SK-N-SH treated with all-trans-retinoic acid at 6 μM for 48 hours (cell line): ENCODE measurements around the gene OR9G1.

Experiments used
- ATAC-seq: fragments of 200-7000 bp; cut with Tn5 transposase; 3 replicates; pipeline ENCODE4 v1.9.1; 2020; ENCODE audit warnings: mild to moderate bottlenecking, moderate library complexity
- ARNTL ChIP-seq: fragments of 450-650 bp; formaldehyde crosslinking; IDR thresholded peaks from 2 replicates; pipeline ENCODE4 v1.5.0; 2020; ENCODE audit warnings: low read depth, mild to moderate bottlenecking, moderate library complexity, borderline replicate concordance
- BACH2 ChIP-seq: fragments of 250-450 bp; sonication (Bioruptor Pico); IDR thresholded peaks from 2 replicates; pipeline ENCODE4 v1.9.0; 2021; ENCODE audit warnings: mild to moderate bottlenecking, borderline replicate concordance
- CSDC2 ChIP-seq: fragments of 250-450 bp; sonication (Bioruptor Pico); IDR thresholded peaks from 2 replicates; pipeline ENCODE4 v1.5.0; 2020; ENCODE audit warnings: mild to moderate bottlenecking, moderate library complexity
- ESRRG ChIP-seq: fragments of 250-450 bp; sonication (Bioruptor Pico); IDR thresholded peaks from 2 replicates; pipeline ENCODE4 v1.6.1; 2021; ENCODE audit warnings: mild to moderate bottlenecking
- GLIS3 ChIP-seq: fragments of 250-450 bp; sonication (Bioruptor Pico); IDR thresholded peaks from 2 replicates; pipeline ENCODE4 v1.5.0; 2020; ENCODE audit warnings: mild to moderate bottlenecking, moderate library complexity
- ISL1 ChIP-seq: fragments of 250-450 bp; sonication (Bioruptor Pico); IDR thresholded peaks from 2 replicates; pipeline ENCODE4 v2.1.2; 2022; ENCODE audit warnings: mild to moderate bottlenecking, moderate library complexity
- OSR1 ChIP-seq: fragments of 250-450 bp; sonication (Bioruptor Pico); IDR thresholded peaks from 2 replicates; pipeline ENCODE4 v1.8.0; 2022; ENCODE audit warnings: moderate library complexity, mild to moderate bottlenecking, inconsistent platforms
- PPARA ChIP-seq: fragments of 250-450 bp; sonication (Bioruptor Pico); IDR thresholded peaks from 2 replicates; pipeline ENCODE4 v1.5.0; 2020; ENCODE audit warnings: mild to moderate bottlenecking, borderline replicate concordance
- RARB ChIP-seq: fragments of 250-450 bp; sonication (Bioruptor Pico); IDR thresholded peaks from 2 replicates; pipeline ENCODE4 v1.8.0; 2021; ENCODE audit warnings: mild to moderate bottlenecking, moderate library complexity
- SNAI2 ChIP-seq: fragments of 250-450 bp; sonication (Bioruptor Pico); IDR thresholded peaks from 2 replicates; pipeline ENCODE4 v1.5.0; 2020; ENCODE audit warnings: mild to moderate bottlenecking, moderate library complexity
- TCF4 ChIP-seq: fragments of 250-450 bp; sonication (Bioruptor Pico); IDR thresholded peaks from 2 replicates; pipeline ENCODE4 v1.8.0; 2021; ENCODE audit warnings: mild to moderate bottlenecking, moderate library complexity, borderline replicate concordance
- TOX ChIP-seq: fragments of 250-450 bp; sonication (Bioruptor Pico); IDR thresholded peaks from 2 replicates; pipeline ENCODE4 v1.8.0; 2021; ENCODE audit warnings: mild to moderate bottlenecking, moderate library complexity, borderline replicate concordance
- ZC3H10 ChIP-seq: fragments of 250-450 bp; sonication (Bioruptor Pico); IDR thresholded peaks from 2 replicates; pipeline ENCODE4 v1.5.1; 2021; ENCODE audit warnings: mild to moderate bottlenecking, moderate library complexity
- ZFP3 ChIP-seq: fragments of 250-450 bp; sonication (Bioruptor Pico); IDR thresholded peaks from 2 replicates; pipeline ENCODE4 v1.5.0; 2020; ENCODE audit warnings: mild to moderate bottlenecking, moderate library complexity
- ZFP30 ChIP-seq: fragments of 450-650 bp; formaldehyde crosslinking; IDR thresholded peaks from 2 replicates; pipeline ENCODE4 v1.5.0; 2022; ENCODE audit warnings: mild to moderate bottlenecking, moderate library complexity
- ZNF565 ChIP-seq: fragments of 450-650 bp; formaldehyde crosslinking; conservative IDR thresholded peaks from 2 replicates; pipeline ENCODE4 v1.5.0; 2020; ENCODE audit warnings: low read depth, mild to moderate bottlenecking, moderate library complexity
- ZNF70 ChIP-seq: fragments of 450-650 bp; formaldehyde crosslinking; IDR thresholded peaks from 2 replicates; pipeline ENCODE4 v1.5.0; 2020; ENCODE audit warnings: mild to moderate bottlenecking, moderate library complexity
- ZNF8 ChIP-seq: fragments of 450-650 bp; formaldehyde crosslinking; IDR thresholded peaks from 2 replicates; pipeline ENCODE4 v1.5.0; 2020; ENCODE audit warnings: mild to moderate bottlenecking, moderate library complexity
- TF ChIP-seq, protein P1 (sequence below): fragments of 250-450 bp; sonication (Bioruptor Pico); IDR thresholded peaks from 2 replicates; pipeline ENCODE4 v1.8.0; 2020; ENCODE audit warnings: mild to moderate bottlenecking, moderate library complexity, borderline replicate concordance
- TF ChIP-seq, protein P2 (sequence below): fragments of 250-450 bp; sonication (Bioruptor Pico); IDR thresholded peaks from 2 replicates; pipeline ENCODE4 v1.8.0; 2021; ENCODE audit warnings: low read depth, mild to moderate bottlenecking, moderate library complexity, borderline replicate concordance
- TF ChIP-seq, protein P3 (sequence below): fragments of 250-450 bp; sonication (Bioruptor Pico); IDR thresholded peaks from 2 replicates; pipeline ENCODE4 v1.5.0; 2020; ENCODE audit warnings: mild to moderate bottlenecking, moderate library complexity
- TF ChIP-seq, protein P4 (sequence below): fragments of 250-450 bp; sonication (Bioruptor Pico); IDR thresholded peaks from 2 replicates; pipeline ENCODE4 v1.5.1; 2020; ENCODE audit warnings: low read depth, mild to moderate bottlenecking, moderate library complexity

OR9G1 gene

DNA sequence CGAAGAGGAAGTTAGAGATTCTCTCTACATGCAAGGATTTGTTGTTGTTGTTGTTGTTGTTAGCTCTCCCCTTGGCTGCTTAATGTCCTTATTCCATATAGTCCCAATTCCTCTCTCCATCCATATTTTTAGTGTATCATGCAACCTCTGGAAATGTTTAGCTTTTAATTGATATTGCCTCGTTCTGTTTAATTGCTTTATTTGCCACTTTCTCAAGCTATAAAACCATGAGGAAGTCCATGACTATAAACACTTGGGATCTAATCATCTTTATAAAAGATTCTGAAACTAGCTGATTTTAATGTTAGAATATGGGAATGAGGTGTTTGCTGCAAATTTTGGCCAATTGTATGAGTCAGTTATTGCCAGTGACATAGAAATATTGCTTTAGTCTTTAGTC, 5.5 kb upstream of the OR9G1 start:
- ATAC-seq: no peak
- TF ChIP-seq, protein P1, sequence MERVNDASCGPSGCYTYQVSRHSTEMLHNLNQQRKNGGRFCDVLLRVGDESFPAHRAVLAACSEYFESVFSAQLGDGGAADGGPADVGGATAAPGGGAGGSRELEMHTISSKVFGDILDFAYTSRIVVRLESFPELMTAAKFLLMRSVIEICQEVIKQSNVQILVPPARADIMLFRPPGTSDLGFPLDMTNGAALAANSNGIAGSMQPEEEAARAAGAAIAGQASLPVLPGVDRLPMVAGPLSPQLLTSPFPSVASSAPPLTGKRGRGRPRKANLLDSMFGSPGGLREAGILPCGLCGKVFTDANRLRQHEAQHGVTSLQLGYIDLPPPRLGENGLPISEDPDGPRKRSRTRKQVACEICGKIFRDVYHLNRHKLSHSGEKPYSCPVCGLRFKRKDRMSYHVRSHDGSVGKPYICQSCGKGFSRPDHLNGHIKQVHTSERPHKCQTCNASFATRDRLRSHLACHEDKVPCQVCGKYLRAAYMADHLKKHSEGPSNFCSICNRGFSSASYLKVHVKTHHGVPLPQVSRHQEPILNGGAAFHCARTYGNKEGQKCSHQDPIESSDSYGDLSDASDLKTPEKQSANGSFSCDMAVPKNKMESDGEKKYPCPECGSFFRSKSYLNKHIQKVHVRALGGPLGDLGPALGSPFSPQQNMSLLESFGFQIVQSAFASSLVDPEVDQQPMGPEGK (CRISPR knock-in tag): no peak
- TF ChIP-seq, protein P2, sequence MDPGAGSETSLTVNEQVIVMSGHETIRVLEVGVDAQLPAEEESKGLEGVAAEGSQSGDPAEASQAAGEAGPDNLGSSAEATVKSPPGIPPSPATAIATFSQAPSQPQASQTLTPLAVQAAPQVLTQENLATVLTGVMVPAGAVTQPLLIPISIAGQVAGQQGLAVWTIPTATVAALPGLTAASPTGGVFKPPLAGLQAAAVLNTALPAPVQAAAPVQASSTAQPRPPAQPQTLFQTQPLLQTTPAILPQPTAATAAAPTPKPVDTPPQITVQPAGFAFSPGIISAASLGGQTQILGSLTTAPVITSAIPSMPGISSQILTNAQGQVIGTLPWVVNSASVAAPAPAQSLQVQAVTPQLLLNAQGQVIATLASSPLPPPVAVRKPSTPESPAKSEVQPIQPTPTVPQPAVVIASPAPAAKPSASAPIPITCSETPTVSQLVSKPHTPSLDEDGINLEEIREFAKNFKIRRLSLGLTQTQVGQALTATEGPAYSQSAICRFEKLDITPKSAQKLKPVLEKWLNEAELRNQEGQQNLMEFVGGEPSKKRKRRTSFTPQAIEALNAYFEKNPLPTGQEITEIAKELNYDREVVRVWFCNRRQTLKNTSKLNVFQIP: no peak
- TF ChIP-seq ZNF70 (CRISPR knock-in tag) (no peak), ESRRG (no peak), TOX (CRISPR knock-in tag) (no peak), BACH2 (CRISPR knock-in tag) (no peak), ISL1 (CRISPR knock-in tag) (no peak), OSR1 (CRISPR knock-in tag) (no peak), ZNF565 (CRISPR knock-in tag) (no peak), ZFP30 (no peak), SNAI2 (no peak), ARNTL (CRISPR knock-in tag) (no peak), RARB (CRISPR knock-in tag) (no peak), GLIS3 (no peak), ZFP3 (no peak), CSDC2 (CRISPR knock-in tag) (no peak)
- TF ChIP-seq, protein P3, sequence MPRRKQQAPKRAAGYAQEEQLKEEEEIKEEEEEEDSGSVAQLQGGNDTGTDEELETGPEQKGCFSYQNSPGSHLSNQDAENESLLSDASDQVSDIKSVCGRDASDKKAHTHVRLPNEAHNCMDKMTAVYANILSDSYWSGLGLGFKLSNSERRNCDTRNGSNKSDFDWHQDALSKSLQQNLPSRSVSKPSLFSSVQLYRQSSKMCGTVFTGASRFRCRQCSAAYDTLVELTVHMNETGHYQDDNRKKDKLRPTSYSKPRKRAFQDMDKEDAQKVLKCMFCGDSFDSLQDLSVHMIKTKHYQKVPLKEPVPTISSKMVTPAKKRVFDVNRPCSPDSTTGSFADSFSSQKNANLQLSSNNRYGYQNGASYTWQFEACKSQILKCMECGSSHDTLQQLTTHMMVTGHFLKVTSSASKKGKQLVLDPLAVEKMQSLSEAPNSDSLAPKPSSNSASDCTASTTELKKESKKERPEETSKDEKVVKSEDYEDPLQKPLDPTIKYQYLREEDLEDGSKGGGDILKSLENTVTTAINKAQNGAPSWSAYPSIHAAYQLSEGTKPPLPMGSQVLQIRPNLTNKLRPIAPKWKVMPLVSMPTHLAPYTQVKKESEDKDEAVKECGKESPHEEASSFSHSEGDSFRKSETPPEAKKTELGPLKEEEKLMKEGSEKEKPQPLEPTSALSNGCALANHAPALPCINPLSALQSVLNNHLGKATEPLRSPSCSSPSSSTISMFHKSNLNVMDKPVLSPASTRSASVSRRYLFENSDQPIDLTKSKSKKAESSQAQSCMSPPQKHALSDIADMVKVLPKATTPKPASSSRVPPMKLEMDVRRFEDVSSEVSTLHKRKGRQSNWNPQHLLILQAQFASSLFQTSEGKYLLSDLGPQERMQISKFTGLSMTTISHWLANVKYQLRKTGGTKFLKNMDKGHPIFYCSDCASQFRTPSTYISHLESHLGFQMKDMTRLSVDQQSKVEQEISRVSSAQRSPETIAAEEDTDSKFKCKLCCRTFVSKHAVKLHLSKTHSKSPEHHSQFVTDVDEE (CRISPR knock-in tag): no peak
- TF ChIP-seq, protein P4, sequence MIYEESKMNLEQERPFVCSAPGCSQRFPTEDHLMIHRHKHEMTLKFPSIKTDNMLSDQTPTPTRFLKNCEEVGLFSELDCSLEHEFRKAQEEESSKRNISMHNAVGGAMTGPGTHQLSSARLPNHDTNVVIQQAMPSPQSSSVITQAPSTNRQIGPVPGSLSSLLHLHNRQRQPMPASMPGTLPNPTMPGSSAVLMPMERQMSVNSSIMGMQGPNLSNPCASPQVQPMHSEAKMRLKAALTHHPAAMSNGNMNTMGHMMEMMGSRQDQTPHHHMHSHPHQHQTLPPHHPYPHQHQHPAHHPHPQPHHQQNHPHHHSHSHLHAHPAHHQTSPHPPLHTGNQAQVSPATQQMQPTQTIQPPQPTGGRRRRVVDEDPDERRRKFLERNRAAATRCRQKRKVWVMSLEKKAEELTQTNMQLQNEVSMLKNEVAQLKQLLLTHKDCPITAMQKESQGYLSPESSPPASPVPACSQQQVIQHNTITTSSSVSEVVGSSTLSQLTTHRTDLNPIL (CRISPR knock-in tag): no peak

DNA sequence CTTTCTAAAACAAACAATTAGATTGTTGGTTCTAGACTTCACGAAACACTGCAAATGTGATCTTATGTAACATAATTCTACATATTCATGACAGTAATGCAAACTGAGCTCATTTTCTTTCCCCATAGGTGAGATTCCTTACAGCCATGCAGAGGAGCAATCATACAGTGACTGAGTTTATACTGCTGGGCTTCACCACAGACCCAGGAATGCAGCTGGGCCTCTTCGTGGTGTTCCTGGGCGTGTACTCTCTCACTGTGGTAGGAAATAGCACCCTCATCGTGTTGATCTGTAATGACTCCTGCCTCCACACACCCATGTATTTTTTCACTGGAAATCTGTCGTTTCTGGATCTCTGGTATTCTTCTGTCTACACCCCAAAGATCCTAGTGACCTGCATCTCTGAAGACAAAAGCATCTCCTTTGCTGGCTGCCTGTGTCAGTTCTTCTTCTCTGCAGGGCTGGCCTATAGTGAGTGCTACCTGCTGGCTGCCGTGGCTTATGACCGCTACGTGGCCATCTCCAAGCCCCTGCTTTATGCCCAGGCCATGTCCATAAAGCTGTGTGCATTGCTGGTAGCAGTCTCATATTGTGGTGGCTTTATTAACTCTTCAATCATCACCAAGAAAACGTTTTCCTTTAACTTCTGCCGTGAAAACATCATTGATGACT, 1.5 kb downstream of the OR9G1 start:
- no peak for ATAC-seq
- TF ChIP-seq ARNTL (CRISPR knock-in tag): no peak
- TF ChIP-seq ISL1 (CRISPR knock-in tag): no peak
- no peak for TF ChIP-seq BACH2 (CRISPR knock-in tag)
- TF ChIP-seq GLIS3: no peak
- TF ChIP-seq, protein P4 (CRISPR knock-in tag): no peak
- TF ChIP-seq, protein P2: no peak
- TF ChIP-seq ESRRG: no peak
- no peak for TF ChIP-seq ZNF8 (CRISPR knock-in tag)
- no peak for TF ChIP-seq ZFP3
- TF ChIP-seq TCF4 (CRISPR knock-in tag): no peak
- no peak for TF ChIP-seq OSR1 (CRISPR knock-in tag)
- TF ChIP-seq ZC3H10: no peak
- no peak for TF ChIP-seq ZNF70 (CRISPR knock-in tag)
- TF ChIP-seq SNAI2: no peak
- TF ChIP-seq PPARA (CRISPR knock-in tag): no peak
